Tibial nerve (tissue), 4 donors: ENCODE data around the gene FBXL12.

Experiments used
- CTCF ChIP-seq, 5 experiments: fragments of 200-600 bp in 3 of 5; fragments of 450-650 bp in 2 of 5; sonication (generic) in 3 of 5; IDR thresholded peaks; one replicate each; pipeline ENCODE4 v1.5.1; 2016 to 2019; ENCODE audit warnings: antibody characterized with exemption in 5 of 5, mild to moderate bottlenecking in 3 of 5, moderate library complexity in 2 of 5
- EP300 ChIP-seq, 2 donors: sonication (generic); formaldehyde crosslinking; IDR thresholded peaks; one replicate each; pipeline ENCODE4 v1.6.1; 2017; ENCODE audit warnings: antibody characterized with exemption in 2 of 2, mild to moderate bottlenecking in 1 of 2
- POLR2A ChIP-seq, 2 donors: fragments of 450-650 bp; IDR thresholded peaks; one replicate each; pipeline ENCODE4 v1.6.1; 2017; ENCODE audit warnings: antibody characterized with exemption in 2 of 2, mild to moderate bottlenecking in 2 of 2, moderate library complexity in 2 of 2

DNA sequence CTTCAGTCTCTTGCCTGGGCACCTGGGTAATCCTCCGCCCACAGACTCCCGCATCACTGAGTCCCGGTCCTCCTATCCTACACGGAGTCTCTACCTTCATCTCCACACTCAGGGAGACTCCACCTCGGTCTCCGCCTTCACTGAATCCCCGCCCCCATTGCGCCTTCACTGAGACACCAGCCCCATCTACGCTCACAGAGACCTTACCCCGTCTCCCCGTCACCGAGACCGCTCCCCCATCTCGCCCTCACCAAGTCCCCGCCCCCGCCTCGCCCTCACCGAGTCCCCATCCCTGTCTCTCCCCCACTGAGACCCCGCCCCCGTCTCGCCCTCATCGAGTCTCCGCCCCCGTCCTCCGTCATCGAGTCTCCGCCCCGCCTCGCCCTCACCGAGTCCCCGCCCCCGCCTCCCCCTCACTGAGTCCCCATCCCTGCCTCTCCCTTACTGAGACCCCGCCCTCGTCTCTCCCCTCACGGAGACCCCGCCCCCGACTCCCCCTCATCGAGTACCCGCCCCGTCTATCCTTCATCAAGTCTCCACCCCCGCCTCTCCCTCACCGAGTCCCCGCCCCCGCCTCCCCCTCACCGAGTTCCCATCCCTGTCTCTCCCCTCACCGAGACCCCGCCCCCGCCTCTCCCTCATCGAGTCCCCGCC is 27.2 kb downstream of the FBXL12 start:
- TF ChIP-seq CTCF (IDR thresholded peaks at IDR 0.05) (no peak), EP300 (IDR thresholded peaks at IDR 0.05) (peak in 1 of 2 donors; percentile 19), POLR2A (IDR thresholded peaks at IDR 0.05) (peak in 1 of 2 donors; percentile 53)
